ENCODE results near the gene GDPD5. TPM values are rescaled to one million over a fixed set of nuclear protein-coding genes. Genes with fewer than 3 reads are reported as not detected.
A peak's percentile ranks its signal among the peaks of the same experiment; 100 is the strongest.

GDPD5 gene
- total RNA-seq, 3 donors from 2014 or later (not counting 1 experiment from before 2014, with no cell fraction given), result 49.7 to 95.2 (median 60.2) TPM

DNA sequence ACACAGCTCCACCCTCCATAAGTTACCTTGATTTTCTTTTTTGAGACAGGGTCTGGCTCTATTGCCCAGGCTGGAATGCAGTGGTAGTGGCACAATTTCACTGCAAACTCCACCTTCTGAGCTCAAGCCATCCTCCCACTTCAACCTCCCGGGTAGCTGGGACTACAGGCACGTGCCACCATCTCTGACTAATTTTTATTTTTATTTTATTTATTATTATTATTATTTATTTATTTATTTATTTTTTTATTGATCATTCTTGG lies 116.9 kb downstream of the GDPD5 start:
- Histone ChIP-seq H3K27ac (ENCODE audit: low read length) (no peak overlapping the region), H3K9me3 (ENCODE audit: control insufficient read depth, insufficient read depth, low read length) (no peaks in the 10 kb centered on the region), H3K4me3 (ENCODE audit: low read length) (no peak overlapping the region), H3K4me1 (ENCODE audit: control insufficient read depth, insufficient read depth, low read length) (peaks cover 5% of the 10 kb centered on the region), H3K27me3 (ENCODE audit: control insufficient read depth, insufficient read depth, low read length) (no peaks in the 10 kb centered on the region), H3K36me3 (ENCODE audit: control insufficient read depth, insufficient read depth, low read length) (peaks cover 37% of the 10 kb centered on the region)
- peaks cover 13 to 23% of the 10 kb centered on the region in 2 donors for H3K4me1 Mint-ChIP-seq
- H3K36me3 Mint-ChIP-seq, result peaks cover 5% of the 10 kb centered on the region
- DNase-seq (no peak), ATAC-seq (no peak)
- no peak for TF ChIP-seq CTCF (IDR thresholded peaks at IDR 0.05)
- no CpG with 5 or more reads among the region's 2 CpGs for WGBS (ENCODE audit: insufficient coverage)
- no peak overlapping the region for H3K4me3 Mint-ChIP-seq
- intact Hi-C loops (cut with micrococcal nuclease), result no loop called here
- no peak overlapping the region for H3K27ac Mint-ChIP-seq
- H3K27me3 Mint-ChIP-seq (ENCODE audit: low read depth in 2 of 2), result no peaks in the 10 kb centered on the region
- H3K9me3 Mint-ChIP-seq, result no peaks in the 10 kb centered on the region

DNA sequence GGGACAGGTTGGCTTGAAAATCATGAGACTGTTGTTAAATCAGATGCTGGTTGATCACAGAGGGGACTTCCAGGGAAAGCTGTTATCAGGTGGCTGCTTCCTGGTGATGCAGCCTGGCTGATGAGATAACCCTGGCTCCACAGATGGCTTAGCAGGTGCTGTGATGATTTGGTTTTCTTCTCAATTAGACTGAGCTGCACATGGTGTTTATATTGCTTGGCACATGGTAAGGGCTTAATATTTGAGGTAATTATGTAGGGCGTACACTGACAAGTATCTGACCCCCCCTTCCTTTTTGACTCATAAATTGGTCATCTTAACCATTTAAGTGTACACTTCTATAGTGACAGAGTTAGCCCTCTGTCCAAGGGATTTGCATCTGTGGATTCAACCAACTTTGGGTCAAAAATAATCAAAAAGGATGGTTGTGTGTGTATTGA lies 119.4 kb downstream of the GDPD5 start:
- Histone ChIP-seq H3K27me3 (ENCODE audit: control insufficient read depth, insufficient read depth, low read length) (no peaks in the 10 kb centered on the region), H3K27ac (ENCODE audit: low read length) (no peak overlapping the region), H3K36me3 (ENCODE audit: control insufficient read depth, insufficient read depth, low read length) (peaks cover 57% of the 10 kb centered on the region), H3K4me1 (ENCODE audit: control insufficient read depth, insufficient read depth, low read length) (peaks cover 15% of the 10 kb centered on the region), H3K4me3 (ENCODE audit: low read length) (no peak overlapping the region), H3K9me3 (ENCODE audit: control insufficient read depth, insufficient read depth, low read length) (no peaks in the 10 kb centered on the region)
- no peaks in the 10 kb centered on the region for H3K9me3 Mint-ChIP-seq
- DNase-seq, result no peak
- peak in 1 of 3 donors; percentile 27 for ATAC-seq
- no peak for TF ChIP-seq CTCF (IDR thresholded peaks at IDR 0.05)
- peaks cover 12% of the 10 kb centered on the region for H3K36me3 Mint-ChIP-seq
- intact Hi-C loops (cut with micrococcal nuclease), result no loop called here
- no peak overlapping the region for H3K4me3 Mint-ChIP-seq
- peaks cover 38 to 44% of the 10 kb centered on the region in 2 donors for H3K4me1 Mint-ChIP-seq
- no CpG with 5 or more reads among the region's 1 CpG for WGBS (ENCODE audit: insufficient coverage)
- no peaks in the 10 kb centered on the region for H3K27me3 Mint-ChIP-seq (ENCODE audit: low read depth in 2 of 2)
- H3K27ac Mint-ChIP-seq, result peak overlapping the region; percentile 43 to 64

DNA sequence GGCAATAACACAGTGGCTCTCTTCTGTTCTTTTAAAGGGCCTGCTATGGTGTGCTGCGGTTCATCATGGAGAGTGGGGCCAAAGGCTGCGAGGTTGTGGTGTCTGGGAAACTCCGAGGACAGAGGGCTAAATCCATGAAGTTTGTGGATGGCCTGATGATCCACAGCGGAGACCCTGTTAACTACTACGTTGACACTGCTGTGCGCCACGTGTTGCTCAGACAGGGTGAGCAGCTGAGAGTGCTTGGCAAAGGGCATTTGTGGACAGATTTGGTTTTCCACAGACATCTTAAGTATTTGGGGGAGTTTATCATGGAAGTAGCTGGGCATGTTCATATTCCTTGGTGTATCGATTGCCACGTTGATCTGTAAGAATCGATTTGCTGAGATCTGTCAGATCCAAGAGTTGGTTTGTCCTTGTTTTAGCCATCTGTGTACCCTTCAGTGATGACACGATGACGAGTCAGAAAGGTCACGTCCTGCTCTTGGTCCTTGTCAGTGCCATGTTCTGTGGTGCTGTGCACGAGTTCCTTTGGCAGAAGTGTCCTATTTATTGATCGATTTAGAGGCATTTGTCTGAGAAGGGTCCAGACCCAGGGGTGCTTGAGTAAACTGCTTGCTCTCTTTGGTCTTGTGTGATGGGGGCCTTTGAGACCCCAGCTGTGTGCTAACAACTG lies 121.6 kb downstream of the GDPD5 start:
- Histone ChIP-seq H3K36me3 (ENCODE audit: control insufficient read depth, insufficient read depth, low read length) (peaks cover 62% of the 10 kb centered on the region), H3K9me3 (ENCODE audit: control insufficient read depth, insufficient read depth, low read length) (no peaks in the 10 kb centered on the region), H3K27ac (ENCODE audit: low read length) (no peak overlapping the region), H3K27me3 (ENCODE audit: control insufficient read depth, insufficient read depth, low read length) (no peaks in the 10 kb centered on the region), H3K4me1 (ENCODE audit: control insufficient read depth, insufficient read depth, low read length) (peaks cover 31% of the 10 kb centered on the region), H3K4me3 (ENCODE audit: low read length) (no peak overlapping the region)
- peak overlapping the region; percentile 40 to 98 for H3K27ac Mint-ChIP-seq
- intact Hi-C loops (cut with micrococcal nuclease), result no loop called here
- DNase-seq (no peak), ATAC-seq (no peak)
- no peak for TF ChIP-seq CTCF (IDR thresholded peaks at IDR 0.05)
- H3K4me3 Mint-ChIP-seq, result no peak overlapping the region
- H3K4me1 Mint-ChIP-seq, result peaks cover 56 to 65% of the 10 kb centered on the region in 2 donors
- 91% methylated on average over 15 of the region's 15 CpGs for WGBS (ENCODE audit: insufficient coverage)
- peaks cover 12% of the 10 kb centered on the region for H3K36me3 Mint-ChIP-seq
- no peaks in the 10 kb centered on the region for H3K27me3 Mint-ChIP-seq (ENCODE audit: low read depth in 2 of 2)
- H3K9me3 Mint-ChIP-seq, result no peaks in the 10 kb centered on the region

DNA sequence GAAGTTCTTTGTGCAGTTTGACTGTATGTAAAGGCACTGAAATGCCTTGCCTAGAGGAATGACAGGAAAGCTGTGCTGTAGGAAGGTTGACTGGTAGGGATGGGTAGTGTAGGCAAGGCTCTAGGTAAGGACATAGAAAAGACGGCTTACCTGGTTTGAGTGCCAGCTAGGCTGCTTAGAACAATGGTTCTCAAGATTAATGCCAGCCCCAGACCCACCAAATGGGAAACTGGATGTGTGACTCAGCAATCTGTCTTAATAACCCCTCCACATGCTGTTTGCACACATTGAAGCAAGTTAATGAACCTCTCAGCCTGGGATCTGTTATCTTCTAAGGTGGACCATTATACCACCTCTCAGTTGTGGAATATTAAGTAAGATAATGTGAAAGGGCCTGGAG lies 122.7 kb downstream of the GDPD5 start:
- H3K27me3 ChIP-seq (ENCODE audit: control insufficient read depth, insufficient read depth, low read length), result no peaks in the 10 kb centered on the region
- H3K4me1 Mint-ChIP-seq, result peaks cover 57 to 66% of the 10 kb centered on the region in 2 donors
- no peak overlapping the region for H3K4me3 ChIP-seq (ENCODE audit: low read length)
- no peaks in the 10 kb centered on the region for H3K9me3 ChIP-seq (ENCODE audit: control insufficient read depth, insufficient read depth, low read length)
- H3K4me3 Mint-ChIP-seq, result no peak overlapping the region
- H3K36me3 ChIP-seq (ENCODE audit: control insufficient read depth, insufficient read depth, low read length), result peaks cover 62% of the 10 kb centered on the region
- H3K4me1 ChIP-seq (ENCODE audit: control insufficient read depth, insufficient read depth, low read length), result peaks cover 35% of the 10 kb centered on the region
- H3K36me3 Mint-ChIP-seq, result peaks cover 12% of the 10 kb centered on the region
- peak overlapping the region; percentile 97 to 98 for H3K27ac Mint-ChIP-seq
- TF ChIP-seq CTCF (IDR thresholded peaks at IDR 0.05), result no peak
- intact Hi-C loops (cut with micrococcal nuclease), result no loop called here
- no peaks in the 10 kb centered on the region for H3K27me3 Mint-ChIP-seq (ENCODE audit: low read depth in 2 of 2)
- ATAC-seq, result no peak
- 67% methylated on average over 1 of the region's 1 CpG for WGBS (ENCODE audit: insufficient coverage)
- no peak for DNase-seq
- no peak overlapping the region for H3K27ac ChIP-seq (ENCODE audit: low read length)
- no peaks in the 10 kb centered on the region for H3K9me3 Mint-ChIP-seq

Data from natural killer cell (primary cell).